Type B pancreatic cell (in vitro differentiated cells): ENCODE measurements around the gene CPED1. TPM values are rescaled to one million over a fixed set of nuclear protein-coding genes. Genes with fewer than 3 reads are reported as not detected.

ENCODE experiments used
- DNase-seq: peaks from one replicate; pipeline ENCODE4 v3.0.0; 2021; ENCODE audit warnings: mixed read lengths; ENCODE audit not compliant: unreplicated experiment; ENCODE audit errors: extremely low spot score
- H3K27ac Mint-ChIP-seq: 2 replicates; pipeline ENCODE4 v1.8.0; 2021; ENCODE audit warnings: mild to moderate bottlenecking, mixed read lengths
- H3K27me3 Mint-ChIP-seq: 2 replicates; pipeline ENCODE4 v1.8.0; 2021; ENCODE audit warnings: mixed read lengths
- H3K36me3 Mint-ChIP-seq: 2 replicates; pipeline ENCODE4 v1.8.0; 2021; ENCODE audit warnings: mixed read lengths
- H3K4me1 Mint-ChIP-seq: one replicate; pipeline ENCODE4 v1.8.0; 2021; ENCODE audit warnings: mixed read lengths; ENCODE audit not compliant: unreplicated experiment
- H3K4me3 Mint-ChIP-seq: 2 replicates; pipeline ENCODE4 v1.8.0; 2021; ENCODE audit warnings: mild to moderate bottlenecking, mixed read lengths
- H3K9me3 Mint-ChIP-seq: 2 replicates; pipeline ENCODE4 v1.8.0; 2021; ENCODE audit warnings: mixed read lengths
- total RNA-seq: library from RNA; stranded (reverse); gene quantifications from 2 replicates; pipeline ENCODE4 v1.2.1, GENCODE V29; 2021; ENCODE audit warnings: low replicate concordance
- TF ChIP-seq, protein P1 (sequence below): fragments of 200-600 bp; sonication (generic); conservative IDR thresholded peaks from 2 replicates; pipeline ENCODE4 v1.5.0; 2021; ENCODE audit warnings: antibody characterized with exemption, mild to moderate bottlenecking

CPED1 gene
- total RNA-seq, 1 donor from 2014 or later = 45.4 TPM

DNA sequence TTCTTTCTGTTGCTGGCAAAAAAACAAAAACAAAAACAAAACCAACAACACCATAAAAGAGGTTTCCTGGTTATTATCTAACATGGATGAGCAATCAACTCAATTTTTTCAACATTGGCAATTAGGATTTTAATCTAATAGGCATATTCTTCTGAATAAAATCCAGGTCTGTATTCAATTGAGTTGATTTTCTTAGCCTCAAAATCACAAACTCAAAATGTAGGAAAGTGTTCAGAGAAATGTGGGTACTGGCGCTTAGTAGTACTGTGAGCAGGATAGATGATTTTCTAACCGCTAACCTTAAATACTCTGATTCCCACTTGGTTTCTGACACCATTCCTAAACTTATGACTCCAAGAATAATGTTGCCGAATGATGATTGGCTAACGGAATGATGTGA is 345.9 kb downstream of the CPED1 start:
- no peak overlapping the region for H3K27ac Mint-ChIP-seq
- no peak for DNase-seq
- peaks cover 21% of the 10 kb centered on the region for H3K4me1 Mint-ChIP-seq
- TF ChIP-seq, protein P1, sequence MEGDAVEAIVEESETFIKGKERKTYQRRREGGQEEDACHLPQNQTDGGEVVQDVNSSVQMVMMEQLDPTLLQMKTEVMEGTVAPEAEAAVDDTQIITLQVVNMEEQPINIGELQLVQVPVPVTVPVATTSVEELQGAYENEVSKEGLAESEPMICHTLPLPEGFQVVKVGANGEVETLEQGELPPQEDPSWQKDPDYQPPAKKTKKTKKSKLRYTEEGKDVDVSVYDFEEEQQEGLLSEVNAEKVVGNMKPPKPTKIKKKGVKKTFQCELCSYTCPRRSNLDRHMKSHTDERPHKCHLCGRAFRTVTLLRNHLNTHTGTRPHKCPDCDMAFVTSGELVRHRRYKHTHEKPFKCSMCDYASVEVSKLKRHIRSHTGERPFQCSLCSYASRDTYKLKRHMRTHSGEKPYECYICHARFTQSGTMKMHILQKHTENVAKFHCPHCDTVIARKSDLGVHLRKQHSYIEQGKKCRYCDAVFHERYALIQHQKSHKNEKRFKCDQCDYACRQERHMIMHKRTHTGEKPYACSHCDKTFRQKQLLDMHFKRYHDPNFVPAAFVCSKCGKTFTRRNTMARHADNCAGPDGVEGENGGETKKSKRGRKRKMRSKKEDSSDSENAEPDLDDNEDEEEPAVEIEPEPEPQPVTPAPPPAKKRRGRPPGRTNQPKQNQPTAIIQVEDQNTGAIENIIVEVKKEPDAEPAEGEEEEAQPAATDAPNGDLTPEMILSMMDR = no peak
- H3K27me3 Mint-ChIP-seq = peaks cover 36% of the 10 kb centered on the region
- no peaks in the 10 kb centered on the region for H3K36me3 Mint-ChIP-seq
- H3K4me3 Mint-ChIP-seq = no peak overlapping the region
- H3K9me3 Mint-ChIP-seq = no peaks in the 10 kb centered on the region

DNA sequence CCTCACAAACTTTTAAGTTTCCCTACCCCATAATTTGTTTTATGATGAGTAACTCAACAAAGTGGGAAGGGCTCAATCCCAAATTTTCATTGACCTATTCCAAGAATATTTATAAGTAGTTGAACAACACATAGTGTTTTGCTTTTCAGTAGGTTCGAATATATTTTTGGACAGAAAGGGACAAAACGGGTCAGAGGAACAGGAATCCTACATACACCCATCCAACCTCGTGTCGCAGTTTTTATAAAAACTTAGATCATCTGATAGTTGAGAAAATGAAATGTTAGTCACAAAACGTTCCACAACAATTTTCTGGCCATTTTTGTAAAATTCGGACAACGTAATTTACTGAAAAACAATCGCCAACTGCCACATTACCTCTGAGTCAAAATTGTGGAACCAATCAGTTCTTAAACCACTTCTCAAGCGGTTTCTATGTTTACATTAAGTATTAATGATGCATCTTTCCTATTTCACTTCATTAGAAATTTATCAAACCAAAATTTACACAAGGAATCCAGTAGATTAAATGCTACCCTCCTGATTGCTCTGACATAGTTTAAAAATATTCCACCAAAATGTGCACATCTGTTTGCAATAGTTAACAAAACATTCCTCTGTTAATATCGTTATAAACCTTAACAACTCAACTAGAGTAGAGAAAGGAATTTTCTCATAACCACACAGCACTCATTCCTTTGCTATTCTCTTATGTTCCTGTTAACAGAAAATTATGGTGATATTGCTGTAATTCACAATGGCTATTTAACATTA is 346.6 kb downstream of the CPED1 start:
- H3K4me3 Mint-ChIP-seq = no peak overlapping the region
- no peaks in the 10 kb centered on the region for H3K36me3 Mint-ChIP-seq
- peaks cover 21% of the 10 kb centered on the region for H3K4me1 Mint-ChIP-seq
- TF ChIP-seq, protein P1 = no peak
- H3K27ac Mint-ChIP-seq = no peak overlapping the region
- no peak for DNase-seq
- peaks cover 30% of the 10 kb centered on the region for H3K27me3 Mint-ChIP-seq
- H3K9me3 Mint-ChIP-seq = no peaks in the 10 kb centered on the region

DNA sequence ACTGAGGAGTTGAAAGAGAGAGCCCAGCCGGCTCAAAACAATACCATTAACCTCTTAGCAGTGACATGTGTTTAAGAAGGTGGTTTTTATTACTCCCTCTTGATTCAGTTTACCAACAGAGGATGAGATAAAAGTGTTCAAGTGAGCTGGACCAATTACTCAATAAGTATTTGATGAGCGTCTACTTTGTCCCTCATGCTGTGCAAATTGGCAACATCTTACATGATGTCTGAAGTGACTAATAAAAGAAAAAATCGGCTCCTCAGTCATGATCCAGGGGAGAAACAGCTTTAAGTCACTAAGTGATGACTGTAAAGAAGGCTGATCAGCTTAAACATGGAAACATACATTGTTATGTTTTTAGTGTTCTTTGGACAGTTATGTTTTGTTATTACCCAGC is 348.1 kb downstream of the CPED1 start:
- no peak overlapping the region for H3K4me3 Mint-ChIP-seq
- H3K27me3 Mint-ChIP-seq = peaks cover 16% of the 10 kb centered on the region
- TF ChIP-seq, protein P1 = no peak
- H3K4me1 Mint-ChIP-seq = peaks cover 13% of the 10 kb centered on the region
- no peak for DNase-seq
- H3K9me3 Mint-ChIP-seq = no peaks in the 10 kb centered on the region
- no peak overlapping the region for H3K27ac Mint-ChIP-seq
- H3K36me3 Mint-ChIP-seq = no peaks in the 10 kb centered on the region

DNA sequence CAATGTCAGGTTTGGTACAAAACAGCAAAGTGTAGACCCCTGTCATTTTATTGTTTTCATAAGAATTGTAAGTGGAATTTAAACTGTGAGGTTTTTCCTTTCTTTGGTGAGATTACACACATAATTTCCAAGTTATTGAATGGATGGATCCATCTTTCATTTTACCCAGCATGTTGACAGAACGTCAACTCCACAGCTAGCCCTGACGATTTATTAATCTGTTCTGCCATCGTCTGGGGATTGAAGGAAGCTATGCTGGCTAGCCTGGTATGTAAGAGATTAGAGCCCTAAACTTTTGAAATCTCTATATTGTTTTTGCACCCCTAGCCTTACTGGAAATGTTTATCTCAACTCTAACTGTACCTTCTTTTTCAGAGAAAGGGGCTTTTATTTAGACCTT is 348.9 kb downstream of the CPED1 start:
- Mint-ChIP-seq H3K4me3 (no peak overlapping the region), H3K36me3 (no peaks in the 10 kb centered on the region), H3K27me3 (peaks cover 9% of the 10 kb centered on the region), H3K9me3 (no peaks in the 10 kb centered on the region), H3K4me1 (peaks cover 11% of the 10 kb centered on the region), H3K27ac (no peak overlapping the region)
- DNase-seq = no peak
- TF ChIP-seq, protein P1 = no peak

DNA sequence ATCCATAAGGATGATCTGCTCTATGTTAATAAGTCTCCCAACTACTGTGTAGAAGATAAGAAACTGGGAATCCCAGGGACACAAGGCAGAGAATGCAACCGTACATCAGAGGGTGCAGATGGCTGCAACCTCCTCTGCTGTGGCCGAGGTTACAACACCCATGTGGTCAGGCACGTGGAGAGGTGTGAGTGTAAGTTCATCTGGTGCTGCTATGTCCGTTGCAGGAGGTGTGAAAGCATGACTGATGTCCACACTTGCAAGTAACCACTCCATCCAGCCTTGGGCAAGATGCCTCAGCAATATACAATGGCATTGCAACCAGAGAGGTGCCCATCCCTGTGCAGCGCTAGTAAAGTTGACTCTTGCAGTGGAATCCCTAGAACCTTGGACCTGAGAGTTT is 350.6 kb downstream of the CPED1 start:
- TF ChIP-seq, protein P1 = no peak
- peaks cover 11% of the 10 kb centered on the region for H3K4me1 Mint-ChIP-seq

More for the DNA sequence above, 350.6 kb downstream of the CPED1 start:
- H3K9me3 Mint-ChIP-seq = no peaks in the 10 kb centered on the region
- no peaks in the 10 kb centered on the region for H3K36me3 Mint-ChIP-seq
- no peak overlapping the region for H3K4me3 Mint-ChIP-seq
- no peak overlapping the region for H3K27ac Mint-ChIP-seq
- H3K27me3 Mint-ChIP-seq = peaks cover 9% of the 10 kb centered on the region
- DNase-seq = no peak
